OCI-LY7 (cell line): Measurements from ENCODE around the gene AMZ1. TPM values are rescaled to one million over a fixed set of nuclear protein-coding genes. Genes with fewer than 3 reads are reported as not detected.

Source experiments
- BruUV-seq: library from RNA; stranded (reverse); fragments of 400-500 nt; replicated peaks from 2 replicates; lab custom pipeline; 2021; lab: Mats Ljungman, UMichigan
- CTCF ChIA-PET: fragments of 300-600 bp; sonication (Branson Sonifier 250); formaldehyde crosslinking; loops from one replicate; lab custom pipeline; 2022; ENCODE audit warnings: antibody characterized with exemption; ENCODE audit not compliant: unreplicated experiment; lab: Charles Lee
- POLR2A ChIA-PET: fragments of 300-600 bp; sonication (Branson Sonifier 250); formaldehyde crosslinking; loops from one replicate; lab custom pipeline; 2022; ENCODE audit warnings: antibody characterized with exemption; lab: Charles Lee
- DNase-seq: peaks from one replicate; pipeline ENCODE4 v3.0.0-alpha.2; 2015; ENCODE audit warnings: low spot score
- H2AFZ ChIP-seq: fragments of 200-600 bp; sonication (generic), shearing (Covaris generic); 2 replicates; pipeline ENCODE4 v1.6.1; 2014; ENCODE audit warnings: mild to moderate bottlenecking, antibody characterized with exemption, low read length, moderate library complexity
- H3K27ac ChIP-seq: fragments of 200-600 bp; sonication (generic); 2 replicates; pipeline ENCODE4 v1.5.1; 2014; ENCODE audit warnings: mixed run types, low read depth, mild to moderate bottlenecking, moderate library complexity, low read length, inconsistent platforms; ENCODE audit not compliant: poor library complexity, severe bottlenecking
- H3K36me3 ChIP-seq: fragments of 200-600 bp; sonication (generic); 2 replicates; pipeline ENCODE4 v1.6.1; 2014; ENCODE audit warnings: mild to moderate bottlenecking, antibody characterized with exemption, low read length, moderate library complexity, mixed read lengths; ENCODE audit not compliant: insufficient read depth
- H3K4me1 ChIP-seq: fragments of 200-600 bp; sonication (generic); 2 replicates; pipeline ENCODE4 v1.5.1; 2014; ENCODE audit warnings: mild to moderate bottlenecking, low read length; ENCODE audit not compliant: insufficient read depth, poor library complexity, severe bottlenecking
- H3K4me2 ChIP-seq: fragments of 200-600 bp; sonication (generic); 2 replicates; pipeline ENCODE4 v1.6.1; 2014; ENCODE audit warnings: mild to moderate bottlenecking, low read length
- H3K4me3 ChIP-seq: fragments of 200-600 bp; sonication (generic); 2 replicates; pipeline ENCODE4 v1.5.1; 2014; ENCODE audit warnings: mild to moderate bottlenecking, low read depth, low read length; ENCODE audit not compliant: poor library complexity, severe bottlenecking
- H3K79me2 ChIP-seq: fragments of 200-600 bp; sonication (generic); 2 replicates; pipeline ENCODE4 v1.6.1; 2016; ENCODE audit warnings: low read depth, mild to moderate bottlenecking, low read length, moderate library complexity, mixed read lengths; ENCODE audit not compliant: insufficient read depth
- H3K9me2 ChIP-seq: fragments of 200-600 bp; sonication (generic); 2 replicates; pipeline ENCODE4 v1.6.1; 2016; ENCODE audit warnings: mild to moderate bottlenecking, low read length, mixed read lengths; ENCODE audit not compliant: insufficient read depth
- H3K9me3 ChIP-seq: fragments of 200-600 bp; sonication (generic); 2 replicates; pipeline ENCODE4 v1.6.1; 2014; ENCODE audit warnings: mild to moderate bottlenecking, mixed run types, low read length, mixed read lengths
- H4K20me1 ChIP-seq: fragments of 200-600 bp; sonication (generic); 2 replicates; pipeline ENCODE4 v1.6.1; 2014; ENCODE audit warnings: mild to moderate bottlenecking, antibody characterized with exemption, low read length, moderate library complexity, mixed read lengths; ENCODE audit not compliant: insufficient read depth
- EZH2phosphoT487 ChIP-seq: fragments of 200-600 bp; sonication (generic); IDR thresholded peaks from 2 replicates; pipeline ENCODE4 v1.6.1; 2018; ENCODE audit warnings: low read depth, borderline replicate concordance, mild to moderate bottlenecking, mixed run types, antibody characterized with exemption, low read length, moderate library complexity, mixed read lengths
- intact Hi-C: fragments of 100-400 bp; cut with micrococcal nuclease; formaldehyde crosslinking; loops from one replicate; pipeline ENCODE4 v1.10.0; 2022; ENCODE audit not compliant: unreplicated experiment
- total RNA-seq, 2 experiments: library from RNA; depleted of rRNA in 1 of 2; stranded (reverse); fragments of >200 nt in 1 of 2; shearing (Covaris generic) in 1 of 2; gene quantifications; 2 replicates each; pipeline ENCODE4 v1.2.3, GENCODE V29; 2014 to 2022
- TF ChIP-seq, protein P1 (sequence below): fragments of 200-600 bp; sonication (generic); conservative IDR thresholded peaks from 2 replicates; pipeline ENCODE4 v1.5.1; 2014; ENCODE audit warnings: mild to moderate bottlenecking, antibody characterized with exemption, low read length, moderate library complexity, mixed read lengths

AMZ1 gene
- total RNA-seq, 2 experiments from 2014 or later: 1.4 to 2.7 TPM

DNA sequence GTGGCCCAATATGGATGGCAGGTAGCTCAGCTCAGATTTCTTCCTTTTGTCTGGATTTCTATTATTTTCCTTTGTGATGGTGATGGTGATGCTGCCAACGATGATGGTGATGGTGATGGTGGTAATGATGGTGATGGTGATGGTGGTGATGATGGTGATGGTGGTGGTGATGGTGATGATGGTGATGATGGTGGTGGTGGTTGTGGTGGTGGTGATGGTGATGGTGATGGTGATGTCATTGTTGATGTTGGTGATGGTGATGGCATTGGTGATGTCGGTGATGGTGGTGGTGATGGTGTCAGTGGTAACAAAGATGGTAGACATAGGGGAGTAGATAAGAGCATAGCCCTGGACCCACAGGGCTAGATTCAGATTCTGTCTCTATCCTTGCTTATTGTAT is 30.8 kb upstream of the AMZ1 start:
- Histone ChIP-seq H3K4me3 (no peak overlapping the region), H3K4me1 (no peaks in the 10 kb centered on the region), H4K20me1 (no peaks in the 10 kb centered on the region), H3K27ac (no peak overlapping the region), H3K4me2 (no peak overlapping the region), H3K9me3 (no peaks in the 10 kb centered on the region), H3K9me2 (no peaks in the 10 kb centered on the region), H3K79me2 (no peaks in the 10 kb centered on the region), H2AFZ (no peak overlapping the region), H3K36me3 (no peaks in the 10 kb centered on the region)
- no peak for DNase-seq
- intact Hi-C loops: no loop called here
- no TSS peak for BruUV-seq
- CTCF ChIA-PET: no interaction called here
- POLR2A ChIA-PET: no interaction called here
- TF ChIP-seq, protein P1, sequence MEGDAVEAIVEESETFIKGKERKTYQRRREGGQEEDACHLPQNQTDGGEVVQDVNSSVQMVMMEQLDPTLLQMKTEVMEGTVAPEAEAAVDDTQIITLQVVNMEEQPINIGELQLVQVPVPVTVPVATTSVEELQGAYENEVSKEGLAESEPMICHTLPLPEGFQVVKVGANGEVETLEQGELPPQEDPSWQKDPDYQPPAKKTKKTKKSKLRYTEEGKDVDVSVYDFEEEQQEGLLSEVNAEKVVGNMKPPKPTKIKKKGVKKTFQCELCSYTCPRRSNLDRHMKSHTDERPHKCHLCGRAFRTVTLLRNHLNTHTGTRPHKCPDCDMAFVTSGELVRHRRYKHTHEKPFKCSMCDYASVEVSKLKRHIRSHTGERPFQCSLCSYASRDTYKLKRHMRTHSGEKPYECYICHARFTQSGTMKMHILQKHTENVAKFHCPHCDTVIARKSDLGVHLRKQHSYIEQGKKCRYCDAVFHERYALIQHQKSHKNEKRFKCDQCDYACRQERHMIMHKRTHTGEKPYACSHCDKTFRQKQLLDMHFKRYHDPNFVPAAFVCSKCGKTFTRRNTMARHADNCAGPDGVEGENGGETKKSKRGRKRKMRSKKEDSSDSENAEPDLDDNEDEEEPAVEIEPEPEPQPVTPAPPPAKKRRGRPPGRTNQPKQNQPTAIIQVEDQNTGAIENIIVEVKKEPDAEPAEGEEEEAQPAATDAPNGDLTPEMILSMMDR: no peak
- no peak for TF ChIP-seq EZH2phosphoT487

DNA sequence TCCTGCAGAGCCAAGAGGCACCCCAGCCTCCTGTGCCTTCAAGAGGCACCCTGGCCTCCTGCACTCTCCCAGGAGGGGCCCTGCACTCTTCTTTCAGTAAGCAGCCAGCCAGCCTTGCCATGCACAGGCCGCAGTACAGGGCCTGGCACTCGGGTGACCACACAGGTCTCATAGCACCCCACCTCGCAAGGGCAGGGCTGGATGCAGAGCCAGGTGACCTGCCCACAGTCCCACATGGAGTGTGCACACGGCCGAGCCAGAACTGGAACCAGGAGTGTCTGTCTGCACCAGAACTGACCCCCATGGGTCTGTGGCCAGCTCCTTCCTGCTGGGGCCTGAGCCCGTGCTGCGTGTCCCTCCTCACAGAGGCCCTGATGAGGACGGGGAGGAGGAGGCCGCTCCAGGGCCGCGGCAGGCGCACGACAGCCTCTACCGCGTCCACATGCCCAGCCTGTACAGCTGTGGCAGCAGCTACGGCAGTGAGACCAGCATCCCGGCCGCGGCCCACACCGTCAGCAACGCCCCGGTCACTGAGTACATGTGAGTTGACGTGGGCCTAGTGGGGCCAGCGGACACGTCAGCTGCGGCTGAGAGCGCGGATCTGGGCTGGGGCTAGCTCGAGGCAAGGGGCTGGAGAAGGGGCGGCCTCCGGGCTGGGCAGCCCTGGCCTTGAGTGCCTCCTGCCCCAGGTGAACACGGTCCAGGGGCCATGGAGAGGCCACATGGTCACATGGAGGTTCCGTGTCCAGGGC is 29.9 kb upstream of the AMZ1 start:
- TF ChIP-seq, protein P1: no peak
- no peak for TF ChIP-seq EZH2phosphoT487
- no peaks in the 10 kb centered on the region for H4K20me1 ChIP-seq
- no peaks in the 10 kb centered on the region for H3K9me3 ChIP-seq
- intact Hi-C loops: no loop called here
- no peaks in the 10 kb centered on the region for H3K36me3 ChIP-seq
- H2AFZ ChIP-seq: no peak overlapping the region
- no peak for DNase-seq
- H3K4me2 ChIP-seq: no peak overlapping the region
- no peaks in the 10 kb centered on the region for H3K79me2 ChIP-seq
- no peaks in the 10 kb centered on the region for H3K9me2 ChIP-seq
- no peaks in the 10 kb centered on the region for H3K4me1 ChIP-seq
- no peak overlapping the region for H3K4me3 ChIP-seq
- no peak overlapping the region for H3K27ac ChIP-seq
- POLR2A ChIA-PET: interaction anchor here (0.6 kb wide), 2 partner anchors 33 to 200 kb away, joined by 4 read pairs; no protein-coding TSS in a partner anchor
- no TSS peak for BruUV-seq
- CTCF ChIA-PET: interaction anchor here (0.6 kb wide), 1 partner anchor 14 kb away, joined by 3 read pairs; no protein-coding TSS in a partner anchor

DNA sequence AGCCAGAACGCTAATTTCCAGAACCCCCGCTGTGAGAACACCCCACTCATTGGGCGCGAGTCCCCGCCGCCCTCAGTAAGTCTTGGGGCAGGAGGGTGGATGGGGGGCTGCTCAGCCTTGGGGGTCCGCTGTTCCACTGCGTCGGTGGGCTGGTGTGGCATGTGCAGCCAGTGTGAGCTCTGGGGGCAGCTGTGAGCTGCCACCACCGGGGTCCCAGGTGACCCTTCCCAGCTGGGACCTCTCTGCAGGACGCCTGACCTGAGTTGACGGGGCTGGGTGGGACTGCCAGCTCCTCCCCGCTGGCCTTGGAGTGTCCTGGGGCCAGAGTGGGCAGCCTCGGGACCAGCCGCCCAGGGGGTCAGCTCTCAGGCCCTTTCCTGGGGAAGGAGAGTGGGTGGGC is 29.1 kb upstream of the AMZ1 start:
- Histone ChIP-seq H2AFZ (no peak overlapping the region), H3K79me2 (no peaks in the 10 kb centered on the region), H3K9me3 (no peaks in the 10 kb centered on the region), H3K36me3 (no peaks in the 10 kb centered on the region), H3K4me1 (no peaks in the 10 kb centered on the region), H3K9me2 (no peaks in the 10 kb centered on the region), H3K27ac (no peak overlapping the region), H3K4me2 (no peak overlapping the region), H4K20me1 (no peaks in the 10 kb centered on the region), H3K4me3 (no peak overlapping the region)
- no peak for DNase-seq
- ChIA-PET CTCF (no interaction called here), POLR2A (interaction anchor here (0.6 kb wide), 1 partner anchor 199 kb away, joined by 4 read pairs; no protein-coding TSS in a partner anchor)
- TF ChIP-seq EZH2phosphoT487: no peak
- BruUV-seq: no TSS peak
- intact Hi-C loops: no loop called here
